HG03432 (cell line): ENCODE measurements around the gene C20orf173.

Source experiments
- ATAC-seq: cut with Tn5 transposase; IDR thresholded peaks from one replicate; pipeline ENCODE4 v1.9.1; 2021; ENCODE audit warnings: mild to moderate bottlenecking, moderate library complexity; ENCODE audit not compliant: unreplicated experiment

Gene C20orf173

GRCh38 chr20:35508493-35509218 is 20.8 kb downstream of the C20orf173 start:
- no peak for ATAC-seq

GRCh38 chr20:35506872-35507638 is 22.4 kb downstream of the C20orf173 start:
- ATAC-seq = no peak

GRCh38 chr20:35506179-35506578 is 23.3 kb downstream of the C20orf173 start:
- no peak for ATAC-seq

GRCh38 chr20:35504751-35505150 is 24.7 kb downstream of the C20orf173 start:
- ATAC-seq = no peak

- no peak for ATAC-seq
Observed at GRCh38 chr20:35503841-35504561, 25.5 kb downstream of the C20orf173 start.

GRCh38 chr20:35503281-35503680 is 26.2 kb downstream of the C20orf173 start:
- no peak for ATAC-seq

- ATAC-seq = peak; percentile 59
Observed at GRCh38 chr20:35502352-35502751, 27.1 kb downstream of the C20orf173 start.

GRCh38 chr20:35499271-35499670 is 30.2 kb downstream of the C20orf173 start:
- no peak for ATAC-seq

- ATAC-seq = no peak
Observed at GRCh38 chr20:35497780-35498189, 31.7 kb downstream of the C20orf173 start.

- no peak for ATAC-seq
Observed at GRCh38 chr20:35497320-35497719, 32.1 kb downstream of the C20orf173 start.

GRCh38 chr20:35496481-35496880 is 33.0 kb downstream of the C20orf173 start:
- no peak for ATAC-seq

- ATAC-seq = no peak
Observed at GRCh38 chr20:35492352-35492751, 37.1 kb downstream of the C20orf173 start.

GRCh38 chr20:35491823-35492222 is 37.6 kb downstream of the C20orf173 start:
- ATAC-seq = no peak

GRCh38 chr20:35490736-35491181 is 38.7 kb downstream of the C20orf173 start:
- peak; percentile 97 for ATAC-seq

GRCh38 chr20:35489717-35490116 is 39.7 kb downstream of the C20orf173 start:
- ATAC-seq = no peak

GRCh38 chr20:35487479-35487878 is 42.0 kb downstream of the C20orf173 start:
- no peak for ATAC-seq

GRCh38 chr20:35479798-35480197 is 49.7 kb downstream of the C20orf173 start:
- ATAC-seq = no peak

GRCh38 chr20:35478804-35479472 is 50.5 kb downstream of the C20orf173 start:
- ATAC-seq = no peak
